ENCODE results near the gene SEMA3D.

The SEMA3D gene

DNA sequence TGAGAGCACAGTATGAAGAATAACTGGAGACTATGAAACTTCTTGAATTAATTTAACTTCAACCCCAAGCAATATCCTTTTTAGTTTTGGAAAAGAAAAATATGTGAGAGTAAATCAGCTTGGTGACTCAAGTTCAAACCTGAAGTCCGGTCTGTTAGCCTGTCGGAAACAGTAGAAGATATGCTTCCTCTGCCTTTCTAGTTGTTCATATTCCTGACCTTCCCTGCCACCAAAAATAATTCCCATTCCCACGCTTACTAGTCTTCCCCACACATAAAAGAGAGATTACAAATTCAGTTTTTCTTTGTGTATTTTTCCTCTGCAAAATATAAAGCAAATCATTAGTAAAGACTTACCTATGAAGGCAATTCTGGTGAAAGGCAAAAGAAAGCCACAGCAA, 3.6 kb downstream of the SEMA3D start:
- DNase-seq, result no peak

DNA sequence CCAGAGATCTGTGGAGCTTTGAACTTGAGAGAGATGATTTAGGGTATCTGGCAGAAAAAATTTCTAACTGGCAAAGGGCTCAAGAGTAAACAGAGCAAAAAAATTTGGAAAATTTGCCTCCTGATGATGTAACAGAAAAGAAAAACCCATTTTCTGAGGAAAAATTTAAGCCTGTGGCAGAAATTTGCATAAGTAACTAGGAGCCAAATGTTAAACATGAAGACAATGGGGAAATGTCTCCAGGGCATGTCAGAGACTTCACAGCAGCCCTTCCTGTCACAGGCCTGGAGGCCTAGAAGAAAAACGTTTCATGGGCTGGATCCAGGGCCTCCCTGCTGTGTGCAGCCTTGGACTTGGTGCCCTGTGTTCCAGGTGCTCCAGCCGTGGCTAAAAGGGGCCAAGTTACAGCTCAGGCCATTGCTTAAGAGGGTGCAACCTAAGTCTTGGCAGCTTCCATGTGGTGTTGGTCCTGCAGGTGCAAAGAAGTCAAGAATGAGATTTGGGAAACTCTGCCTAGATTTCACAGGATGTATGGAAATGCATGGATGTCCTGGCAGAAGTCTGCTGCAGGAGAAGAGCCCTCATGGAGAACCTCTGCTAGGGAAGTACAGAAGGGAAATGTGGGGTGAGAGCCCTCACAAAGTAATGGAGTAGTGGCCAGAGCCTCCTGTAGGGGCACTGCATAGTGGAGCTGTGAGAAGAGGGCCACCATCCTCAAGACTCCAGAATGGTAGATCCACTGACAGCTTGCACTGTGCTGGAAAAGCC, 8.1 kb downstream of the SEMA3D start:
- DNase-seq, result no peak

GRCh38 chr7:85177316-85177715, 9.5 kb downstream of the SEMA3D start:
- no peak for DNase-seq

DNA sequence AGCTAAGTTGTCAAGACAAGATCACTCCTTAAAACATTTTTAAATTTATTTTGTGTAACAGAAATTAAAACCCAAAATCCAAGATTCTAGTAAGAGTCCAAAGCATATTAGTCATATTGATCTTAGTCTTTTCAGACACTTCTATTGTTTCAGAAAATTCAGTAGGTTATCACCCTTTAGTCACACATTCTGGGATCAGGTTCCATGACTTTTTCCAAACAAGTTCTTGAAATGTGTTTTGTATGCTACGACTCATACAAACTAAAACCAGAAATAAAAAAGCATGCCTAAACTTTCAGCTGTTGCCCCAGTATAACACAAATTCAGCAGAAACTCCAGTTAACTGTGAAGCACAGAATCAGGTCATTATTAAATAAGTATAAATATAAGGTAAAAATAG, 10.7 kb downstream of the SEMA3D start:
- DNase-seq, result no peak

DNA sequence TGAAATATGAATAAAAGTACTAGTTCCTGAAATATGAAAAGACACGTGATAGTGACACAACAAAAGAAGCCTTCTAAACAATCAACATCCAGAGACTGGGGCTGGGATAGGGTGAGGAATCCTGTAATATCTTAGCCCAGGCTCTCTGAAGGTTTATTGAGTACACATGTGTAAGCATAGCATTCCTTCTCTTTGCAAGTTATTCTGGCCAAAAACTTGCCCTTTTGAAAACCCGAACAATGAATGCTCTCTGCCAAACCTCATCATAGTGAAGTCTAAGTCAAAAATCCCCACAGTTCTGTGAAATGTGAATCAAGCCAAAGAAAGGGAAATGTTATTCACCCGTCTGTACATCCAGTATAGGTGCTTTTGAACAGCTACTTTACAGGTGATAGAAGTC, 11.6 kb downstream of the SEMA3D start:
- DNase-seq, result no peak

DNA sequence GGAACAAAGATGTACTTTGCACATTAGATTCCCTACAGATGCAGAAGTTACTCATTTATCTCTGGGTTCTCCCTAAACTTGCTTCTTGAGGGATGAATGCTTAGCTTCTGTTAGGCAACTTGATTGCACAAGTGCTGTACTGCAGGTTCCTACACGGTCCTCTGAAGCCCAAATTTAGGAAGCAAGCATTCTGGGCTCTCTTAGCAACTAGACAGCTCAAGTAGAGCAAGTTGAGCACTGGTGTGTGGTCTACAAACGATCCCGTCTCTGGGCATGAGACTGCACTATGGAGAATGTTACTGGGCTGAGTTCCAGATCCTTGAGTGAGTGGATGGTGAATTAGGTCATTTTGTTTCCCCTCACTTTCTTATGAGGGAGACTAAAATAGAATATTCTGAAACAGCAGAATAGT, 14.3 kb downstream of the SEMA3D start:
- DNase-seq, result no peak

- no peak for DNase-seq
These were observed 19.2 kb downstream of the SEMA3D start for GRCh38 chr7:85167636-85168035.

GRCh38 chr7:85165263-85165662, 21.6 kb downstream of the SEMA3D start:
- no peak for DNase-seq

GRCh38 chr7:85164376-85164775, 22.5 kb downstream of the SEMA3D start:
- no peak for DNase-seq

- no peak for DNase-seq
These were observed 24.1 kb downstream of the SEMA3D start for GRCh38 chr7:85162721-85163120.

GRCh38 chr7:85160223-85160622, 26.6 kb downstream of the SEMA3D start:
- no peak for DNase-seq

DNA sequence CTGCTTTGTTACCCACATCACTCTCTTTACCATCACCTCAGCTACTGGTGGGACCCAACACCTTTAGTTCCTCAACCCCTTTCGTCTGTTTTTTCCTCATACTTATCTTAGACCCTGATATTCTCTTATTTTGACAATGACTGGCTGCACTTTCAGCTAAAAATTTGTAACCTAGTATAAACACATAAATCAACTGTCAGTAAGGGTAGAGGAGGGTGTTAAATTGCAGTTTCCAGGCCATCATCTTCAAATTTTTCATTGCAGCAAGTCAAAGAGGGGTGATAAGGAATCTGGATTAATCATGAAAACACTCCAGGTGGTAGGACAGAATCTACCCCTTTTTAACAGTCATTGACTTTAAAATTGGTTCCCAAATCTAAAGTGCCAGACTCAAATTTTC, 27.9 kb downstream of the SEMA3D start:
- no peak for DNase-seq

DNA sequence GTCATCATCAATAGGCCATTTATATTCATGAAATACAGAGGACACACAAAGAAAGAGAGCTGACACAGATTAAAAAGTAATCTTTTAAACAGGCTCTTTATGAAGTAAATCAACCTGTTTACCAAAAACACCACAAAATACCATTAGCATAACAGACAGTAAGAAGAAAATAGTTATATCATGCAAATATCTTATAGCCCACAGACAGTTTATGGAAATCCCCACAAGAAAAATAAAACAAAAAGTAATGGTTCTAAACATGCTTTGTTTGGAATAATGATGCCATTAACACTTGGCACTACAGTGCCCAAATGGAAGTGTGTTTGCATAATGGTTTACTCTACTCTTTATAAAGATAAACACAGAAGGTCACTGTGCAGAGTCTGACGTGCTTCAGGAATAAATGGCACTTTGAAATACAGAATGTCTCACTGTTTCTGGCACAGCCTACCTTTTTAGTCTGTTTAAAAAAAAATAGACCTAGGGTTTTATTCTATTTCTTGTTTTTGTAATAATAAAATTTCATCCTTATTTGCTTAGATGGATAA, 30.1 kb downstream of the SEMA3D start:
- DNase-seq, result no peak

GRCh38 chr7:85154282-85154937, 32.4 kb downstream of the SEMA3D start:
- no peak for DNase-seq

- no peak for DNase-seq
These were observed 33.1 kb downstream of the SEMA3D start for GRCh38 chr7:85153715-85154114.

DNA sequence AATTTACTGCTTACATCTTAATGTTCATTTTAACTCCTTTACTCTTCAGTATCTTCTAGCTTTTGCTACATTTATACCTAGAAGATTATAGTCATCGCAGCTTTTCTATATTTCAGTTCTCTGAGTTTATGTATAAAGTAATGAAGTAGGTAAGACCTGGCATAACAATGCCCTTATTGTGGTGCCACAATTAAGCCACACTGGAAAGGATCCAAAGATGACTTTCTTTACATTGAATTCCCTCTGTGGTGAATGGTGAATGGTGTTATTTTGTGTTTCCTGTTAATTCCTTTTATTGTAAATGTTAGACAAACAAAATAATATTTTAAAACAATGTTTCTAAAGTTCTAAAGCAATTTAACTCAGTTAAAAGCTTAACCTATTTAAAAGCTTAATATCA, 36.2 kb downstream of the SEMA3D start:
- DNase-seq, result no peak

- no peak for DNase-seq
These were observed 42.1 kb downstream of the SEMA3D start for GRCh38 chr7:85144771-85145170.

GRCh38 chr7:85135977-85136376, 50.9 kb downstream of the SEMA3D start:
- DNase-seq, result no peak

GRCh38 chr7:85133560-85133959, 53.3 kb downstream of the SEMA3D start:
- DNase-seq, result no peak

DNA sequence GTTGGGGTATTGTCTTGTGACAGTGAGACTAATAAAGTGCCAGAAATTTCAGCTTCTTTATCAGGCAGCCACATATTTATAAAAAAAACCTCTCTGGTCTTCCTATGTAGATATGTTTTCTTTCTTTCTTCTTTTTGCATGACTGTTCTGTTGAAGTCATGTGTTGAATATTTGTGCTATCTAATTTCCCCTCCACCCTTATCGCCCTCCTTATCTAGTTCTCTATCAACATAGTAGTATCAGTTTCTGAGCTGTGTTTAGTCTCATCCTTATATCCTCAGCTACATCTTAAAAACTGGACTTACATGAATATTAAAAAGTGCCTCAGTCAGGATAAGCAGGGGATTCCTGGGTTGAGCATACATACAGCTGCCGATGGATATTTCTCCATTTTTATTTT, 53.9 kb downstream of the SEMA3D start:
- no peak for DNase-seq

GRCh38 chr7:85130702-85131101, 56.2 kb downstream of the SEMA3D start:
- no peak for DNase-seq

- no peak for DNase-seq
These were observed 60.5 kb downstream of the SEMA3D start for GRCh38 chr7:85126383-85126782.

DNA sequence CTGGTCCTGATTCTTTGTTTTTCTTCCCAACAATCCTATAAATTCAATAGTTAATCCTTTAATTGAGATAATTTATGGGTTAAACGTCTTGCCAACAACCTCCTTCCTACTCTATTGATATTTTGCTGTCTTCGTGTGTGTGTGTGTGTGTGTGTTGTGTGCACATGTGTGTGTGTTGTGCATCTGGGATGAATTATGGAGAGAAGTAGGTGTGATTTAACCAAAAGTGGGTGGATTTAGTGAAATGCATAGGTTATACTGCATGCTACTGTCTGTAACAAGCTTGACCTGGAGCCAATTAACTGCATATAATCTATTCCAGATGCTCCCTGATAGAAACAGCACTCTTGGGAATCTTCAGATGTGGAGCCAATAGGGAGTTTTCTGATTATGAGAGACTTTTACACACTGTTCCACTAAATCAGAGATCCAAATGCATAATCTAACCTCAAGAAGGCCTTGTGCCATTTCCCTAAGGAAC, 61.2 kb downstream of the SEMA3D start:
- DNase-seq, result no peak

- DNase-seq, result no peak
These were observed 61.7 kb downstream of the SEMA3D start for GRCh38 chr7:85125176-85125575.
